Measurements from ENCODE around the gene ANKRD53. TPM values are rescaled to one million over a fixed set of nuclear protein-coding genes. Genes with fewer than 3 reads are reported as not detected.
"Not testable (repeated sequence)": the region's sequence is repeated elsewhere in the genome, so short reads cannot be mapped to it uniquely, and the experiment has no call there.

The ANKRD53 gene
- polyA plus RNA-seq, 2 donors = 0.35 to 1.0 TPM

GRCh38 chr2:70995426-70995729 lies 16.9 kb downstream of the ANKRD53 start:
- H3K4me3 ChIP-seq (ENCODE audit: low read depth in 1 of 2, low read length in 2 of 2) = peak overlapping the region; percentile 77 to 95
- H3K9me3 ChIP-seq (ENCODE audit: control insufficient read depth in 2 of 2, insufficient read depth in 1 of 2, low read depth in 1 of 2, low read length in 1 of 2) = no peaks in the 10 kb centered on the region
- H3K36me3 ChIP-seq (ENCODE audit: control insufficient read depth in 2 of 2, insufficient read depth in 2 of 2, low read length in 1 of 2) = peaks cover 7 to 15% of the 10 kb centered on the region in 2 donors
- H3K4me1 ChIP-seq (ENCODE audit: control insufficient read depth in 2 of 2, insufficient read depth in 2 of 2, low read length in 1 of 2) = peaks cover 6 to 9% of the 10 kb centered on the region in 2 donors
- WGBS, 2 donors = 2% methylated on average over 11 of the region's 11 CpGs
- no peak overlapping the region for H3K27ac ChIP-seq (ENCODE audit: low read depth in 2 of 2, low read length in 1 of 2)
- no peaks in the 10 kb centered on the region for H3K27me3 ChIP-seq (ENCODE audit: control insufficient read depth in 1 of 2, insufficient read depth in 2 of 2, low read length in 2 of 2)

- not testable (repeated sequence) for H3K4me1 ChIP-seq (ENCODE audit: control insufficient read depth in 2 of 2, insufficient read depth in 2 of 2, low read length in 1 of 2); H3K36me3 ChIP-seq (ENCODE audit: control insufficient read depth in 2 of 2, insufficient read depth in 2 of 2, low read length in 1 of 2); H3K27ac ChIP-seq (ENCODE audit: low read depth in 2 of 2, low read length in 1 of 2); H3K4me3 ChIP-seq (ENCODE audit: low read depth in 1 of 2, low read length in 2 of 2); H3K27me3 ChIP-seq (ENCODE audit: control insufficient read depth in 1 of 2, insufficient read depth in 2 of 2, low read length in 2 of 2); H3K9me3 ChIP-seq (ENCODE audit: control insufficient read depth in 2 of 2, insufficient read depth in 1 of 2, low read depth in 1 of 2, low read length in 1 of 2)
- WGBS, 2 donors = 88 to 90% methylated on average over 4 of the region's 4 CpGs
These were observed 20.5 kb downstream of the ANKRD53 start for GRCh38 chr2:70998885-70999284.

- Histone ChIP-seq H3K36me3 (ENCODE audit: control insufficient read depth in 2 of 2, insufficient read depth in 2 of 2, low read length in 1 of 2) (no peaks in the 10 kb centered on the region), H3K9me3 (ENCODE audit: control insufficient read depth in 2 of 2, insufficient read depth in 1 of 2, low read depth in 1 of 2, low read length in 1 of 2) (no peaks in the 10 kb centered on the region), H3K4me1 (ENCODE audit: control insufficient read depth in 2 of 2, insufficient read depth in 2 of 2, low read length in 1 of 2) (peaks cover 0 to 6% of the 10 kb centered on the region in 2 donors), H3K27me3 (ENCODE audit: control insufficient read depth in 1 of 2, insufficient read depth in 2 of 2, low read length in 2 of 2) (no peaks in the 10 kb centered on the region), H3K27ac (ENCODE audit: low read depth in 2 of 2, low read length in 1 of 2) (no peak overlapping the region), H3K4me3 (ENCODE audit: low read depth in 1 of 2, low read length in 2 of 2) (no peak overlapping the region)
- 70 to 72% methylated on average over 2 of the region's 2 CpGs for WGBS, 2 donors
These were observed 20.9 kb downstream of the ANKRD53 start for GRCh38 chr2:70999362-70999761.

GRCh38 chr2:70999931-71000330 lies 21.5 kb downstream of the ANKRD53 start:
- H3K4me3 ChIP-seq (ENCODE audit: low read depth in 1 of 2, low read length in 2 of 2); H3K36me3 ChIP-seq (ENCODE audit: control insufficient read depth in 2 of 2, insufficient read depth in 2 of 2, low read length in 1 of 2); H3K4me1 ChIP-seq (ENCODE audit: control insufficient read depth in 2 of 2, insufficient read depth in 2 of 2, low read length in 1 of 2); H3K9me3 ChIP-seq (ENCODE audit: control insufficient read depth in 2 of 2, insufficient read depth in 1 of 2, low read depth in 1 of 2, low read length in 1 of 2); H3K27ac ChIP-seq (ENCODE audit: low read depth in 2 of 2, low read length in 1 of 2); H3K27me3 ChIP-seq (ENCODE audit: control insufficient read depth in 1 of 2, insufficient read depth in 2 of 2, low read length in 2 of 2): not testable (repeated sequence)
- WGBS, 2 donors = 95% methylated on average over 10 of the region's 10 CpGs

- Histone ChIP-seq H3K9me3 (ENCODE audit: control insufficient read depth in 2 of 2, insufficient read depth in 1 of 2, low read depth in 1 of 2, low read length in 1 of 2) (no peaks in the 10 kb centered on the region), H3K27ac (ENCODE audit: low read depth in 2 of 2, low read length in 1 of 2) (peak overlapping the region in 1 of 2 donors; percentile 24), H3K4me3 (ENCODE audit: low read depth in 1 of 2, low read length in 2 of 2) (no peak overlapping the region), H3K36me3 (ENCODE audit: control insufficient read depth in 2 of 2, insufficient read depth in 2 of 2, low read length in 1 of 2) (no peaks in the 10 kb centered on the region), H3K27me3 (ENCODE audit: control insufficient read depth in 1 of 2, insufficient read depth in 2 of 2, low read length in 2 of 2) (no peaks in the 10 kb centered on the region), H3K4me1 (ENCODE audit: control insufficient read depth in 2 of 2, insufficient read depth in 2 of 2, low read length in 1 of 2) (peaks cover 0 to 6% of the 10 kb centered on the region in 2 donors)
- 22 to 26% methylated on average over 21 of the region's 21 CpGs for WGBS, 2 donors
These were observed 22.6 kb downstream of the ANKRD53 start for GRCh38 chr2:71000780-71001591.

GRCh38 chr2:71001592-71001927 lies 23.1 kb downstream of the ANKRD53 start:
- H3K4me1 ChIP-seq (ENCODE audit: control insufficient read depth in 2 of 2, insufficient read depth in 2 of 2, low read length in 1 of 2) = peaks cover 0 to 6% of the 10 kb centered on the region in 2 donors
- H3K36me3 ChIP-seq (ENCODE audit: control insufficient read depth in 2 of 2, insufficient read depth in 2 of 2, low read length in 1 of 2) = no peaks in the 10 kb centered on the region
- H3K27ac ChIP-seq (ENCODE audit: low read depth in 2 of 2, low read length in 1 of 2) = no peak overlapping the region
- H3K9me3 ChIP-seq (ENCODE audit: control insufficient read depth in 2 of 2, insufficient read depth in 1 of 2, low read depth in 1 of 2, low read length in 1 of 2) = no peaks in the 10 kb centered on the region
- 75 to 77% methylated on average over 5 of the region's 5 CpGs for WGBS, 2 donors
- no peaks in the 10 kb centered on the region for H3K27me3 ChIP-seq (ENCODE audit: control insufficient read depth in 1 of 2, insufficient read depth in 2 of 2, low read length in 2 of 2)
- H3K4me3 ChIP-seq (ENCODE audit: low read depth in 1 of 2, low read length in 2 of 2) = no peak overlapping the region

- Histone ChIP-seq H3K4me3 (ENCODE audit: low read depth in 1 of 2, low read length in 2 of 2) (no peak overlapping the region), H3K36me3 (ENCODE audit: control insufficient read depth in 2 of 2, insufficient read depth in 2 of 2, low read length in 1 of 2) (no peaks in the 10 kb centered on the region), H3K27ac (ENCODE audit: low read depth in 2 of 2, low read length in 1 of 2) (no peak overlapping the region), H3K9me3 (ENCODE audit: control insufficient read depth in 2 of 2, insufficient read depth in 1 of 2, low read depth in 1 of 2, low read length in 1 of 2) (no peaks in the 10 kb centered on the region), H3K27me3 (ENCODE audit: control insufficient read depth in 1 of 2, insufficient read depth in 2 of 2, low read length in 2 of 2) (no peaks in the 10 kb centered on the region), H3K4me1 (ENCODE audit: control insufficient read depth in 2 of 2, insufficient read depth in 2 of 2, low read length in 1 of 2) (peaks cover 0 to 6% of the 10 kb centered on the region in 2 donors)
- 29 to 33% methylated on average over 9 to 11 of the region's 11 CpGs for WGBS, 2 donors
These were observed 23.6 kb downstream of the ANKRD53 start for GRCh38 chr2:71001981-71002570.

GRCh38 chr2:71003396-71003795 lies 25.0 kb downstream of the ANKRD53 start:
- Histone ChIP-seq H3K36me3 (ENCODE audit: control insufficient read depth in 2 of 2, insufficient read depth in 2 of 2, low read length in 1 of 2) (no peaks in the 10 kb centered on the region), H3K4me3 (ENCODE audit: low read depth in 1 of 2, low read length in 2 of 2) (no peak overlapping the region), H3K27me3 (ENCODE audit: control insufficient read depth in 1 of 2, insufficient read depth in 2 of 2, low read length in 2 of 2) (no peaks in the 10 kb centered on the region), H3K9me3 (ENCODE audit: control insufficient read depth in 2 of 2, insufficient read depth in 1 of 2, low read depth in 1 of 2, low read length in 1 of 2) (no peaks in the 10 kb centered on the region), H3K27ac (ENCODE audit: low read depth in 2 of 2, low read length in 1 of 2) (no peak overlapping the region), H3K4me1 (ENCODE audit: control insufficient read depth in 2 of 2, insufficient read depth in 2 of 2, low read length in 1 of 2) (peaks cover 0 to 8% of the 10 kb centered on the region in 2 donors)
- WGBS, 2 donors = 83 to 84% methylated on average over 6 of the region's 6 CpGs

- 82 to 83% methylated on average over 11 of the region's 11 CpGs for WGBS, 2 donors
- H3K36me3 ChIP-seq (ENCODE audit: control insufficient read depth in 2 of 2, insufficient read depth in 2 of 2, low read length in 1 of 2) = no peaks in the 10 kb centered on the region
- H3K4me3 ChIP-seq (ENCODE audit: low read depth in 1 of 2, low read length in 2 of 2) = no peak overlapping the region
These were observed 25.7 kb downstream of the ANKRD53 start for GRCh38 chr2:71003966-71004755.

More at GRCh38 chr2:71003966-71004755, 25.7 kb downstream of the ANKRD53 start:
- Histone ChIP-seq H3K27me3 (ENCODE audit: control insufficient read depth in 1 of 2, insufficient read depth in 2 of 2, low read length in 2 of 2) (no peaks in the 10 kb centered on the region), H3K27ac (ENCODE audit: low read depth in 2 of 2, low read length in 1 of 2) (no peak overlapping the region), H3K9me3 (ENCODE audit: control insufficient read depth in 2 of 2, insufficient read depth in 1 of 2, low read depth in 1 of 2, low read length in 1 of 2) (no peaks in the 10 kb centered on the region), H3K4me1 (ENCODE audit: control insufficient read depth in 2 of 2, insufficient read depth in 2 of 2, low read length in 1 of 2) (peaks cover 0 to 8% of the 10 kb centered on the region in 2 donors)
